HG03520 (cell line): ENCODE results near the gene ADPRHL1.
"Not testable (repeated sequence)": the region's sequence is repeated elsewhere in the genome, so short reads cannot be mapped to it uniquely, and the experiment has no call there.

ENCODE experiments used
- ATAC-seq: cut with Tn5 transposase; IDR thresholded peaks from one replicate; pipeline ENCODE4 v1.9.1; 2021; ENCODE audit warnings: mild to moderate bottlenecking, moderate library complexity; ENCODE audit not compliant: unreplicated experiment

The ADPRHL1 gene

GRCh38 chr13:113403255-113404104 is 49.8 kb downstream of the ADPRHL1 start:
- no peak for ATAC-seq

GRCh38 chr13:113402471-113403254 is 50.6 kb downstream of the ADPRHL1 start:
- no peak for ATAC-seq

GRCh38 chr13:113401452-113402415 is 51.6 kb downstream of the ADPRHL1 start:
- no peak for ATAC-seq

GRCh38 chr13:113400621-113401451 is 52.5 kb downstream of the ADPRHL1 start:
- no peak for ATAC-seq

GRCh38 chr13:113399755-113400149 is 53.5 kb downstream of the ADPRHL1 start:
- ATAC-seq: no peak

- ATAC-seq: no peak
These were observed 54.1 kb downstream of the ADPRHL1 start for GRCh38 chr13:113398963-113399754.

- no peak for ATAC-seq
These were observed 55.5 kb downstream of the ADPRHL1 start for GRCh38 chr13:113397608-113398425.

- no peak for ATAC-seq
These were observed 59.0 kb downstream of the ADPRHL1 start for GRCh38 chr13:113394339-113394640.

- peak; percentile 93 for ATAC-seq
These were observed 59.5 kb downstream of the ADPRHL1 start for GRCh38 chr13:113393563-113394338.

- ATAC-seq: no peak
These were observed 60.1 kb downstream of the ADPRHL1 start for GRCh38 chr13:113393226-113393562.

GRCh38 chr13:113390874-113391497 is 62.3 kb downstream of the ADPRHL1 start:
- no peak for ATAC-seq

GRCh38 chr13:113389586-113389985 is 63.7 kb downstream of the ADPRHL1 start:
- not testable (repeated sequence) for ATAC-seq

- no peak for ATAC-seq
These were observed 65.9 kb downstream of the ADPRHL1 start for GRCh38 chr13:113387396-113387795.

GRCh38 chr13:113383089-113383488 is 70.2 kb downstream of the ADPRHL1 start:
- ATAC-seq: no peak

- not testable (repeated sequence) for ATAC-seq
These were observed 70.7 kb downstream of the ADPRHL1 start for GRCh38 chr13:113382542-113382941.

- ATAC-seq: no peak
These were observed 74.5 kb downstream of the ADPRHL1 start for GRCh38 chr13:113378825-113379224.

- ATAC-seq: no peak
These were observed 78.6 kb downstream of the ADPRHL1 start for GRCh38 chr13:113374511-113375175.
